H1 (cell line): ENCODE measurements around the gene PTPN3. TPM values are rescaled to one million over a fixed set of nuclear protein-coding genes. Genes with fewer than 3 reads are reported as not detected.

Source experiments
- microRNA-seq, 2 experiments: library from miRNA; unstranded; fragments of <30 nt; microRNA quantifications; one replicate each; pipeline versions ENCODE4 to v1.2.0, GENCODE V29; 2016 to 2020; ENCODE audit warnings: borderline microRNAs expressed in 2 of 2, borderline number of aligned reads in 2 of 2, borderline replicate concordance in 1 of 2
- polyA plus RNA-seq, 7 experiments: library from polyadenylated mRNA; depleted of rRNA in 3 of 7; stranded (reverse) in 5 of 7; unstranded in 2 of 7; fragments of >200 nt in 5 of 7; fragments of 200-250 nt in 2 of 7; gene quantifications; 1 replicate in 5 of 7; 2 replicates in 1 of 7; 4 replicates in 1 of 7; pipeline versions ENCODE4 v1.2.1 to v1.2.3, GENCODE V29; 2011 to 2013; ENCODE audit warnings: missing spikeins in 2 of 7, mixed read lengths in 2 of 7
- small RNA-seq: library from polyadenylated mRNA; stranded (forward); fragments of <200 nt; extraction: miRNeasy Mini kit (QIAGEN cat#:217004); gene quantifications from one replicate; pipeline ENCODE3, GENCODE V24; 2013; ENCODE audit not compliant: insufficient read depth
- total RNA-seq: library from RNA; stranded (reverse); fragmentation: NEBNext Ultra II Directional; extraction: Animal tissue kit (Norgen Biotek cat#: 25700); gene quantifications from 2 replicates; pipeline ENCODE4 v1.2.1, GENCODE V29; 2021

Gene PTPN3
- total and polyA plus RNA-seq, 2 of the 8 experiments (the other 6 are each of a cell fraction or from before 2014, with no cell fraction given), result 2.9 to 3.7 TPM

Small RNA genes lying within 50 kb of the gene (microRNA-seq; reads per million reads assigned to microRNA genes)
- 0 reads per million in 2 experiments for gene MIR3927

Small RNA genes lying within 50 kb of the gene (small RNA-seq; reads per million reads assigned to genes)
- gene MIR3927, result not detected

Other genes with a start within 250 kb of the PTPN3 start
- 23.7 and 25.0 TPM in 2 replicates for gene EPB41L4B, start 177.2 kb downstream of the PTPN3 start, total RNA-seq
- 7.7 and 11.9 TPM in 2 replicates for gene EPB41L4B, start 177.2 kb downstream of the PTPN3 start, polyA plus RNA-seq (2011; rRNA removed)